SW480 (cell line): Measurements from ENCODE around the gene LYG1.
"Not testable (repeated sequence)": the region's sequence is repeated elsewhere in the genome, so short reads cannot be mapped to it uniquely, and the experiment has no call there.

Experiments
- DNase-seq: peaks from one replicate; pipeline ENCODE4 v3.0.0-alpha.2; 2016; ENCODE audit warnings: low spot score

Gene LYG1

GRCh38 chr2:99301097-99301496 lies at the start of gene LYG1:
LYG1 (minus strand) TSS chr2:99301197; CDS start chr2:99295670, 5,527 bp downstream.
- DNase-seq, result not testable (repeated sequence)

GRCh38 chr2:99350194-99350593 lies 49.2 kb upstream of the LYG1 start:
- DNase-seq, result no peak

GRCh38 chr2:99348173-99348572 lies 47.2 kb upstream of the LYG1 start:
- no peak for DNase-seq

- no peak for DNase-seq
Observed at GRCh38 chr2:99346218-99346617, 45.2 kb upstream of the LYG1 start.

- DNase-seq, result not testable (repeated sequence)
Observed at GRCh38 chr2:99345446-99345845, 44.4 kb upstream of the LYG1 start.

- DNase-seq, result no peak
Observed at GRCh38 chr2:99342536-99342935, 41.5 kb upstream of the LYG1 start.

- no peak for DNase-seq
Observed at GRCh38 chr2:99340669-99341236, 39.8 kb upstream of the LYG1 start.

- peak; percentile 15 for DNase-seq
Observed at GRCh38 chr2:99338029-99338585, 37.1 kb upstream of the LYG1 start.

GRCh38 chr2:99337113-99338028 lies 36.4 kb upstream of the LYG1 start, which contains the start of gene EIF5B:
EIF5B (plus strand) TSS chr2:99337389; CDS start chr2:99337555, 166 bp downstream.
- DNase-seq, result peak; percentile 97

- DNase-seq, result no peak
Observed at GRCh38 chr2:99336804-99337112, 35.8 kb upstream of the LYG1 start.

- DNase-seq, result peak; percentile 100
Observed at GRCh38 chr2:99335911-99336803, 35.2 kb upstream of the LYG1 start, which contains the start of gene TXNDC9. TXNDC9 (minus strand) TSS chr2:99336333; CDS start chr2:99333210, 3,123 bp downstream.

GRCh38 chr2:99325384-99325783 lies 24.4 kb upstream of the LYG1 start:
- DNase-seq, result no peak

- not testable (repeated sequence) for DNase-seq
Observed at GRCh38 chr2:99317873-99318200, 16.8 kb upstream of the LYG1 start.

GRCh38 chr2:99317161-99317872 lies 16.3 kb upstream of the LYG1 start:
- DNase-seq, result no peak

GRCh38 chr2:99299580-99299979 lies 1.4 kb downstream of the LYG1 start:
- no peak for DNase-seq

- DNase-seq, result no peak
Observed at GRCh38 chr2:99297994-99298393, 3.0 kb downstream of the LYG1 start.

GRCh38 chr2:99285526-99285925 lies 15.5 kb downstream of the LYG1 start:
- DNase-seq, result no peak

- no peak for DNase-seq
Observed at GRCh38 chr2:99279969-99280695, 20.9 kb downstream of the LYG1 start.

- peak; percentile 71 for DNase-seq
Observed at GRCh38 chr2:99278793-99279291, 22.2 kb downstream of the LYG1 start.

- DNase-seq, result not testable (repeated sequence)
Observed at GRCh38 chr2:99278195-99278765, 22.7 kb downstream of the LYG1 start.
